Measurements from ENCODE around the gene TRAF4. TPM values are rescaled to one million over a fixed set of nuclear protein-coding genes. Genes with fewer than 3 reads are reported as not detected.
"Not testable (repeated sequence)": the region's sequence is repeated elsewhere in the genome, so short reads cannot be mapped to it uniquely, and the experiment has no call there.

Gene TRAF4
- total RNA-seq, 1 donor from 2014 or later: 178 TPM

GRCh38 chr17:28718333-28719020 is 25.3 kb upstream of the TRAF4 start:
- H3K27ac Mint-ChIP-seq: peak overlapping the region; percentile 73
- H3K4me3 Mint-ChIP-seq: peak overlapping the region; percentile 65
- DNase-seq (ENCODE audit: low spot score): no peak
- H3K9me3 Mint-ChIP-seq: no peaks in the 10 kb centered on the region
- peaks cover 23% of the 10 kb centered on the region for H3K27me3 Mint-ChIP-seq (ENCODE audit: insufficient read depth)
- H3K4me1 Mint-ChIP-seq (ENCODE audit: low read depth): peaks cover 39% of the 10 kb centered on the region
- intact Hi-C loops (cut with micrococcal nuclease): loop anchor here (1.0 to 10.0 kb wide), 7 partner anchors 7 to 676 kb away; partner anchors contain the start of genes BLTP2, IFT20, NEK8 and PROCA1
- H3K36me3 Mint-ChIP-seq (ENCODE audit: low read depth): peaks cover 36% of the 10 kb centered on the region

GRCh38 chr17:28719021-28719433 is 24.8 kb upstream of the TRAF4 start:
- Mint-ChIP-seq H3K9me3 (no peaks in the 10 kb centered on the region), H3K4me1 (ENCODE audit: low read depth) (peaks cover 44% of the 10 kb centered on the region), H3K4me3 (peak overlapping the region; percentile 100), H3K27me3 (ENCODE audit: insufficient read depth) (peaks cover 23% of the 10 kb centered on the region), H3K36me3 (ENCODE audit: low read depth) (peaks cover 38% of the 10 kb centered on the region), H3K27ac (peak overlapping the region; percentile 92)
- intact Hi-C loops (cut with micrococcal nuclease): loop anchor here (1.0 to 10.0 kb wide), 7 partner anchors 8 to 676 kb away; partner anchors contain the start of genes BLTP2, IFT20, NEK8 and PROCA1
- DNase-seq (ENCODE audit: low spot score): no peak

GRCh38 chr17:28720247-28720996 is 23.4 kb upstream of the TRAF4 start:
- Mint-ChIP-seq H3K36me3 (ENCODE audit: low read depth) (peaks cover 50% of the 10 kb centered on the region), H3K9me3 (no peaks in the 10 kb centered on the region), H3K27ac (peak overlapping the region; percentile 92), H3K4me1 (ENCODE audit: low read depth) (peaks cover 58% of the 10 kb centered on the region), H3K4me3 (peak overlapping the region; percentile 100), H3K27me3 (ENCODE audit: insufficient read depth) (peaks cover 12% of the 10 kb centered on the region)
- DNase-seq (ENCODE audit: low spot score): peak; percentile 18
- intact Hi-C loops (cut with micrococcal nuclease): no loop called here

GRCh38 chr17:28720997-28721329 is 22.8 kb upstream of the TRAF4 start:
- Mint-ChIP-seq H3K4me3 (peak overlapping the region; percentile 100), H3K4me1 (ENCODE audit: low read depth) (peaks cover 59% of the 10 kb centered on the region), H3K27ac (peak overlapping the region; percentile 92), H3K36me3 (ENCODE audit: low read depth) (peaks cover 53% of the 10 kb centered on the region)
- H3K9me3 Mint-ChIP-seq; intact Hi-C loops (cut with micrococcal nuclease); DNase-seq (ENCODE audit: low spot score); H3K27me3 Mint-ChIP-seq (ENCODE audit: insufficient read depth): not testable (repeated sequence)

GRCh38 chr17:28722417-28723158 is 21.2 kb upstream of the TRAF4 start:
- Mint-ChIP-seq H3K4me3 (peak overlapping the region; percentile 100), H3K27me3 (ENCODE audit: insufficient read depth) (peaks cover 7% of the 10 kb centered on the region), H3K27ac (peak overlapping the region; percentile 48), H3K4me1 (ENCODE audit: low read depth) (peaks cover 69% of the 10 kb centered on the region), H3K36me3 (ENCODE audit: low read depth) (peaks cover 53% of the 10 kb centered on the region), H3K9me3 (no peaks in the 10 kb centered on the region)
- DNase-seq (ENCODE audit: low spot score): no peak
- intact Hi-C loops (cut with micrococcal nuclease): no loop called here

DNA sequence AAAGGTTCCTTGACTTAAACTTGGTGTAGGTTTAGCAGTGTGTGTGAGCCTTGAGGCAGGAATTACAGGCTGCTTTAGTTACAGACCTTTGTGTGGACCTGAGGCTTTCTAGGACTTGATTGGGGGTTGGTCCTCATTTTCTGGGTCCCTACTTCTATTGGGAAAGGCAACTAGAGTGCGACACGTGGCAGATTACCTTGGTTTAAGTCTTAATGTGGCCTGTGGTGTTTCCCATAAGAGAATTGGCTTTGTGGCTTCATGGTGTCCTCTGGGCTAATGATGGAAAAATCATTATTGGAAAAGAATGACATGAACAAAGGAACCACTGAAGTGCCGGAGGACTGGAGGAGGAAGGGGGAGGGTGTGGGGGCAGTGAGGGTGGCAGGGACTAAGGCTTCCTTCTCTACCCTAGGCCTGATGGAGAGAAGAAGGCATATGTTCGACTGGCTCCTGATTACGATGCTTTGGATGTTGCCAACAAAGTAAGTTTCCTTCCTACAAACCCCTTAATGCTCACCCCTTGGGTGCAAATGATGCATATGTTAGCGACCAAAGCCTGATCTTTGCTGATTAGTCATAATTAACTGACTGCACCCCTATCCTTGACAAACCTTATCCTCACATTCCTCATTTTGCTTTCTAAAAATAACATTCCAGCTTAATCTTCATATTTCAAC is 20.5 kb upstream of the TRAF4 start:
- H3K9me3 Mint-ChIP-seq: no peaks in the 10 kb centered on the region
- peak overlapping the region; percentile 17 for H3K27ac Mint-ChIP-seq
- H3K27me3 Mint-ChIP-seq (ENCODE audit: insufficient read depth): peaks cover 7% of the 10 kb centered on the region
- intact Hi-C loops (cut with micrococcal nuclease): no loop called here
- peaks cover 71% of the 10 kb centered on the region for H3K4me1 Mint-ChIP-seq (ENCODE audit: low read depth)
- peak overlapping the region; percentile 49 for H3K4me3 Mint-ChIP-seq
- peaks cover 53% of the 10 kb centered on the region for H3K36me3 Mint-ChIP-seq (ENCODE audit: low read depth)
- DNase-seq (ENCODE audit: low spot score): no peak

- not testable (repeated sequence) for H3K27me3 Mint-ChIP-seq (ENCODE audit: insufficient read depth)
- peaks cover 53% of the 10 kb centered on the region for H3K36me3 Mint-ChIP-seq (ENCODE audit: low read depth)
Observed at GRCh38 chr17:28723836-28724499, 19.8 kb upstream of the TRAF4 start.

DNA sequence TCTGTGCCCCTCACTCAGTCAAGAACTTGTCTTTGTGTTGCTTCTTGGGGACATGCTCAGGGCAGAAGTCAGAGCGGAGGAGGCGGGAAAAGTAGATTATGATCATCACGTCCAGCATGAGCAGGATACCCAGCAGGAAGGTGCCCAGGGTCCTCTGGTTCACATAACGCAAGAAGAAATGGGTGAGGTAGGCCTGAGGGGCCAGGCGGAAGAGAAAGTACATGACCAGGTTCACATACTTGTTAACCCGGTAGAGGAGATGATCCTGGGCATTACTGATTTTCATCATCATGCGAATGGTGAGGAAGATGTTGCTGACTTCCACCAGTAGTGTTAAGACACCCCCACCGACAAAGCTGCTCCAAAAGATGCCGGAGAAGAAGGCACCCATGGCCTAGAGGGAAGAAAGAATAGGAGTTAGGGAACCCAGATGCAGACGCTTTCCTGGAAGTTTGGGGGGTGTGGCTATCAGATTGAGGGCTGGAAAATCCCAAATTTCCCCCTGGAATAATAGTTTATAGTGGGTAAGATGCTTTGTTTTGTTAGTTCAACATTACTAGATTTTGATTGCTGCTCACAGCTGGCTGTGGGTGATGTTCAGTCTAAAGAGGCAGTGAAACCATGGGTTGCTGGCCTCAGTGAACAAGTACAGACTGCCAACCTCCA is 19.2 kb upstream of the TRAF4 start:
- H3K27ac Mint-ChIP-seq: peak overlapping the region; percentile 86
- DNase-seq (ENCODE audit: low spot score): no peak
- no peaks in the 10 kb centered on the region for H3K9me3 Mint-ChIP-seq
- peaks cover 51% of the 10 kb centered on the region for H3K36me3 Mint-ChIP-seq (ENCODE audit: low read depth)
- peak overlapping the region; percentile 89 for H3K4me3 Mint-ChIP-seq
- intact Hi-C loops (cut with micrococcal nuclease): loop anchor here (5.0 kb wide), 2 partner anchors 413 to 568 kb away; partner anchors contain the start of gene NUFIP2
- H3K27me3 Mint-ChIP-seq (ENCODE audit: insufficient read depth): no peaks in the 10 kb centered on the region
- H3K4me1 Mint-ChIP-seq (ENCODE audit: low read depth): peaks cover 71% of the 10 kb centered on the region

More at GRCh38 chr17:28723836-28724499, 19.8 kb upstream of the TRAF4 start:
- intact Hi-C loops (cut with micrococcal nuclease); H3K9me3 Mint-ChIP-seq; DNase-seq (ENCODE audit: low spot score): not testable (repeated sequence)
- H3K27ac Mint-ChIP-seq: peak overlapping the region; percentile 86
- peak overlapping the region; percentile 89 for H3K4me3 Mint-ChIP-seq
- peaks cover 72% of the 10 kb centered on the region for H3K4me1 Mint-ChIP-seq (ENCODE audit: low read depth)

DNA sequence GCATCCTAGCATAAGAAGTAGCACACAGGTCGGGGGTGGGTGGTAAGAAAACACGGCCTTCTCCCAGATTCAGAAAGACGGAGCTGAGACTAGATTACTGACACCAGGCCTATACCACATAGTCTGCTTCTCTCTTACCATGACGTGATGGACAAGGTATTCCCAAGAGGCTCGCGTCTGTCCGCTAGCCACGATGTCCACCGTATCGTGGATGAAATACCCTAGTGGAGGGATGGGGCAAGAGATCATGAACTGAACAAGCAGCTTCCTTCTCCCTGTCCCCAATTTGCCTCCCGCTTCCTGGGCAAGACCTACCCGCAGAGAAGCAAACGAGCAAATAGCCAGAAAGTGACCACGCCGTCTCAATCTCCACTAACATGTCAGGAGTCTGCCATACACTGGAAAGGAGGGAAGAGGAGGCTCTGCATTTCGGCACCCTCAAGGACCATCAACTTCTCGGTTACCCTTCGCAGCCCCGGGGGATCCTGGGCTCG is 18.6 kb upstream of the TRAF4 start:
- Mint-ChIP-seq H3K4me1 (ENCODE audit: low read depth) (peaks cover 75% of the 10 kb centered on the region), H3K4me3 (peak overlapping the region; percentile 89), H3K27me3 (ENCODE audit: insufficient read depth) (no peaks in the 10 kb centered on the region), H3K27ac (peak overlapping the region; percentile 86), H3K36me3 (ENCODE audit: low read depth) (peaks cover 46% of the 10 kb centered on the region), H3K9me3 (no peaks in the 10 kb centered on the region)
- no peak for DNase-seq (ENCODE audit: low spot score)
- intact Hi-C loops (cut with micrococcal nuclease): loop anchor here (5.0 kb wide), 2 partner anchors 412 to 567 kb away; partner anchors contain the start of gene NUFIP2

GRCh38 chr17:28725660-28726225 is 18.1 kb upstream of the TRAF4 start:
- Mint-ChIP-seq H3K27me3 (ENCODE audit: insufficient read depth) (no peaks in the 10 kb centered on the region), H3K4me1 (ENCODE audit: low read depth) (peaks cover 71% of the 10 kb centered on the region), H3K4me3 (peak overlapping the region; percentile 89), H3K9me3 (no peaks in the 10 kb centered on the region), H3K27ac (peak overlapping the region; percentile 86), H3K36me3 (ENCODE audit: low read depth) (peaks cover 41% of the 10 kb centered on the region)
- intact Hi-C loops (cut with micrococcal nuclease): loop anchor here (1.0 to 5.0 kb wide), 4 partner anchors 14 to 567 kb away; partner anchors contain the start of genes NUFIP2 and PROCA1
- no peak for DNase-seq (ENCODE audit: low spot score)

- peaks cover 70% of the 10 kb centered on the region for H3K4me1 Mint-ChIP-seq (ENCODE audit: low read depth)
- peak within 1 kb of the TSS; percentile 98 for H3K27ac Mint-ChIP-seq
- intact Hi-C loops (cut with micrococcal nuclease): loop anchor here (1.0 to 5.0 kb wide), 4 partner anchors 15 to 566 kb away; partner anchors contain the start of genes NUFIP2 and PROCA1
- DNase-seq (ENCODE audit: low spot score): peak; percentile 73
- no peaks in the 10 kb centered on the region for H3K27me3 Mint-ChIP-seq (ENCODE audit: insufficient read depth)
- peaks cover 36% of the 10 kb centered on the region for H3K36me3 Mint-ChIP-seq (ENCODE audit: low read depth)
- peak within 1 kb of the TSS; percentile 97 for H3K4me3 Mint-ChIP-seq
- no peaks in the 10 kb centered on the region for H3K9me3 Mint-ChIP-seq
Observed at GRCh38 chr17:28726226-28726626, 17.6 kb upstream of the TRAF4 start, which contains the start of gene TLCD1. TLCD1 (minus strand) TSS chr17:28726233; CDS start chr17:28726097, 136 bp downstream.

Data from activated T-helper 1 cell treated with anti-CD3 and anti-CD28 coated beads, Interleukin-12 subunit alpha, Interleukin-12 subunit beta, Interleukin-2, Interleukin-4 antibody, amounts not matched to agents 30 ng/mL and 10 ng/mL and 1 ng/mL, durations not matched to agents 14 hours and 24 hours and 36 hours (primary cell).